ENCODE data around the gene PPIG. TPM values are rescaled to one million over a fixed set of nuclear protein-coding genes. Genes with fewer than 3 reads are reported as not detected.
"Not testable (repeated sequence)": the region's sequence is repeated elsewhere in the genome, so short reads cannot be mapped to it uniquely, and the experiment has no call there.

Gene PPIG
- 66.2 TPM for polyA plus RNA-seq (2012; ENCODE audit: insufficient read depth, insufficient read length)

DNA sequence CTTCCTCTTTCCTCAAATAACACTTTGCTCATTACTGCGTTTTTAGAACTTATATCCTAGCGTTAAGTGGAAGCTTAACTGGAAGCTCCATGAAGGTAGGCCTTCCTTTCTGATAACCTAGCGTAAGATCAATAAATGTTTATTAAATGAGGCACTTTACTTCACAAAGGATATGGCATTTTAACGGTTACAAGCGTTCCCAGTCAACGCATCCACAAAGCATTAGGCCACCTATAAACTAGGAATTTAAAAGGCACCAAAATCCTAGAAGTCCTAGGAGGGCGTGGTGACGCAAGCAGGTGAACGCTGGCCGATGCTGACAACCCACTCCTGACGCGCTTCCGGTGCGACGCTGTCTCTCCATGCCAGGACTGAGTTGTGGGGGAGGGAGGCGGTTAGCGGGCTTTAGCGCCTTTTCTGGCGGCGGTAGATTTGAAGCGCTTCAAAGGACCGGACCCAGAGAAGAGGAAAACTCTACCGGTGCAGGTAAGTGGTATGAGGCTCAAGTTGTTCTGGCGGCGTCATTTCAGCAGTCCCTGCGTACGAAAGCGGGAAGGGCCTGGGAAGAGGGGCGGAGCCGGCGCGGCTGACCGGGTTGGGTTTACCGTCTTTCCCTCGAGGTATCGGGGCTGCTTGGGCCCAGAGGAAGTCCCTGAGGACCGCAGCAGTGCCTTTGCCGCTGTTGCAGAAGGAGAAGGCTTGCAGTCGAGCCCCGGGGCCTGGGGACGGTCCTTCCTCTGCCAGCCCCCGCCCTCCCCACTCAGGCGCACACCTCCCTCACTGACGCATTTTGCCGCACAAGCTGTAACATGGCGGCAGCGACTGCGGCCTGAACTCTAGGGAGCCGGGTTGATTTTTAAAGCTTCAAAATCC, at the start of gene PPIG:
Gene PPIG (plus strand): TSS at position 347 of the 873 bp plus-strand sequence. CDS start 19,691 bp downstream, outside the sequence.
- peak within 1 kb of the TSS; percentile 68 for H3K4me3 ChIP-seq (ENCODE audit: low read length)
- peak; percentile 90 for DNase-seq (ENCODE audit: low read depth, low spot score)

DNA sequence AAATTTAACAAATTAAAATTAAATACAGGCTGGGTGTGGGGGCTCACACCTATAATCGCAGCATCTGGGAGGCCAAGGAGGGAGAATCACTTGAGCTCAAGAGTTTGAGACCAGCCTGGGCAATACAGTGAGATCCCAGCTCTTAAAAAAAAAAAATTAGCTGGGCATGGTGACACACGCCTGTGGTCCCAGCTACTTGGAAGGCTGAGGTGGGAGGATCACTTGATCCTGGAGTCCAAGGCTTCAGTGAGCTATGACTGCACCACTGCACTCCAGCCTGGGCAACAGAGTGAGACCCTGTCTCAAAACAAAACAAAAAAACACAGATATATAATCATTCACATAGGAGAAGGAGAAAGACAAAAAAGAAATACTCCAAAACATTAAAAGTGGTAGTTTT, 44.7 kb upstream of the PPIG start:
- H3K4me3 ChIP-seq (ENCODE audit: low read length); DNase-seq (ENCODE audit: low read depth, low spot score): not testable (repeated sequence)

DNA sequence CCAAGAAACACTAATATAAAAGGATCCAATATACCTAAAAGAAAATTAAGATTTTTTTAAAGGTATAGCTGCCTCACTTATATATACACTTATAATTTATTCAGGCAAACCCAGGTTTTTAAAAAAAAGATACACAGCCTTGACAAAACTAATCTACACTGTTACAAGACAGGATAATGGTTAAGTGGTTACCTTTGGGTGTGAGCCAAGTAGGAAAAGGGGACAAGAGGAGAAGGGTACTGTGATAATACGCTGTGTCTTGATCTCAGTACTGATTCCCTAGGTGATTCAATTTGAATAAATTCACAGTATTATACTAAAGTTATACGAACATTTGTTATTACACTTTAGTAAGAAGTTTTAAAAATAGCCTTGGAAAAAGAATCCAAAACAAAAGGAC, 44.0 kb upstream of the PPIG start:
- DNase-seq (ENCODE audit: low read depth, low spot score): peak; percentile 9
- H3K4me3 ChIP-seq (ENCODE audit: low read length): no peak overlapping the region

DNA sequence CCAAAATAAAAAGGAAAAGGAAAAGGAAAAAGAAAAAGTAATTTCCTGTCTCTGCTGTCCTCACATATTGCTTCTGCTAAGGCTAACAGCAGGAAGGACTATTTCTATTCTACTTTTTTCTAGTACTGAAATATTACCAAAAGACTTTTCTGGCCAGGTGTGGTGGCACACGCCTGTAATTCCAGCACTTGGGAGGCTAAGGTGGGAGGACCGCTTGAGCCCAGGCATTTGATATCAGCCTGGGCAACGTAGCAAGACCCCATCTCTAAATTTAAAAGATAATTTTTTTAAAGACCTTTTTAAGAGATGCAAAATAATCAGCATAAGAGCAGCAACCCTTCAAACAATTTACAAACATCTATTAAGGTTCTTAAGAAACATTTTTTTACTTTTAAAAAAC, 41.7 kb upstream of the PPIG start:
- no peak overlapping the region for H3K4me3 ChIP-seq (ENCODE audit: low read length)
- no peak for DNase-seq (ENCODE audit: low read depth, low spot score)

DNA sequence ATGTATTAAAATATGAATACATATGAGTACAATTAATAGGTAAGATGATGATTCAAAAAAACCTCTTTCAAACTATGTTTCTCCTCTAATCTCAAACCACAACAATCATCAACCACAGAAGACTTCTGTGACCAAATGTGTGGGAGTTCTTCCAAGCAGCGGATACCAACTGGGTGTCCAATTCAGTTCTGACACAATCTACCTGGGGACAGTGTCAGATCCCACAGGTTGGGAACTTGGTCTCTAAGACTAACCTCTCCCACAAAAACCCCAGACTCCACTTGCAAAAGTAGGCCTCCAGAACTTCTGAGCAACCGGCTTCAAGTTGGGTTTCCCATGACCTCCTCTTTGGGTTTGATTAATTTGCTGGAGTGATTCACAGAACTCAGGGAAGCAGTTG, 37.4 kb upstream of the PPIG start:
- DNase-seq (ENCODE audit: low read depth, low spot score): no peak
- no peak overlapping the region for H3K4me3 ChIP-seq (ENCODE audit: low read length)

DNA sequence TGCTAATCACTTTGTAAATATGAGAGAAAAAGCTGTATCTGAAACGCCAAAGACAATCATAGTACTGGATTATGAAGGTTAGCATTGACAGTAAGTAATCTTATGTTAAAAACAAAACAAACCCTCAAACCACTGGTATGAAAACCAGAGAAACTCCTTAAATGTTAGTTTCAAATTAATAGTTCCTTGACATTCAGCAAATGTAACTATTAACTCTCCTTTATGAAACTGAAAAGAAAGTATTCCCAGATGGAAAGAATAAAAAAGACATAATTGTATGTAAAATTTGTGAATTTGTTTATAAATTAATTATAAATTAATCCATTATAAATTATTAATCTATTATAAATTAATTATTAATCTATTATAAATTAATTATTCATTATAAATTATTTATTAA, 22.8 kb upstream of the PPIG start:
- DNase-seq (ENCODE audit: low read depth, low spot score): no peak

DNA sequence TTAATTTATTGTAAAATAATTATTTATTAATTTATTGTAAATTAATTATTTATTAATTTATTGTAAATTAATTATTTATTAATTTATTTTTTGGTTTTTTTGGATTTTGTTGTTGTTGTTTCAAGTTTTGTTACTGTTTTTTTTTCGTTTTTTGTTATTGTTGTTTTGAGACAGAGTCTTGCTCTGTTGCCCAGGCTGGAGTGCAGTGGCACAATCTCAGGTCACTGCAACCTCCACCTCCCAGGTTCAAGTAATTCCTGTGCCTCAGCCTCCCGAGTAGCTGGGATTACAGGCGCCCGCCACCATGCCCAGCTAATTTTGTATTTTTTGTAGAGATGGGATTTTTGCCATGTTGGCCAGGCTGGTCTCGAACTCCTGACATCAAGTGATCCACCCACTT, 22.1 kb upstream of the PPIG start:
- not testable (repeated sequence) for H3K4me3 ChIP-seq (ENCODE audit: low read length); DNase-seq (ENCODE audit: low read depth, low spot score)

More for the DNA sequence above, 22.8 kb upstream of the PPIG start:
- H3K4me3 ChIP-seq (ENCODE audit: low read length): no peak overlapping the region

DNA sequence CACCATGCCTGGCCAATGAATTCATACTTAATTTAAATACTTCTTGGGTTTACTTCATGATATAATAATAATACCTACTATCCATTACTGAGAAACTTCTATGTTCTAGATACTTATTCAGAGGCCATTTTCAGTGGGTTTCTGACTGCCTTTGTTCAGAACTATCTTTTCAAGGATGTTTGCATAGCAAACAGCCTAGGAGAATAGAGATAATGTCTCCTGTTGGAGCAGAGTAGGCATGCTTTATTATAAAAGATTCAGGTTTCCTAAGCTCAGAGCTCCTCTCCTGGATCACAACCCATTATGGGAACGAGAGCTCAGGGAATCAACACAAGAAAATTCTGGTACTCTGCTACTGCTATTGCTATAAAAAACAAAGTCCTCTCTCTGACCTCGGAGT, 21.6 kb upstream of the PPIG start:
- no peak for DNase-seq (ENCODE audit: low read depth, low spot score)

DNA sequence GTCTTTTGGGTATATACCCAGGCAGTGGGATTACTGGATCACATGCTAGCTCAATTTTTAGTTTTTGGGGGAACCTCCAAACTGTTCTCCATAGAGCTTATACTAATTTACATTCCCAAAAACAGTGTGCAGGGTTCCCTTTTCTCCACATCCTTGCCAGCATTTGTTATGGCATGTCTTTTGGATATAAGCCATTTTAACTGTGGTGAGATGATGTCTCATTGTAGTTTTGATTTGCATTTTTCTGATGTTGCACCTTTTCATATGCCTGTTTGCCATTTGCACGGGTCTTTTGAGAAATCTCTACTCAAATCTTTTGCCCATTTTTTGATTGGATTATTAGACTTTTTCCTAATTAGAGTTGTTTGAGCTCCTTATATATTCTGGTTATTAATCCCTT, 18.5 kb upstream of the PPIG start:
- H3K4me3 ChIP-seq (ENCODE audit: low read length): no peak overlapping the region
- no peak for DNase-seq (ENCODE audit: low read depth, low spot score)

More for the DNA sequence above, 21.6 kb upstream of the PPIG start:
- H3K4me3 ChIP-seq (ENCODE audit: low read length): no peak overlapping the region

DNA sequence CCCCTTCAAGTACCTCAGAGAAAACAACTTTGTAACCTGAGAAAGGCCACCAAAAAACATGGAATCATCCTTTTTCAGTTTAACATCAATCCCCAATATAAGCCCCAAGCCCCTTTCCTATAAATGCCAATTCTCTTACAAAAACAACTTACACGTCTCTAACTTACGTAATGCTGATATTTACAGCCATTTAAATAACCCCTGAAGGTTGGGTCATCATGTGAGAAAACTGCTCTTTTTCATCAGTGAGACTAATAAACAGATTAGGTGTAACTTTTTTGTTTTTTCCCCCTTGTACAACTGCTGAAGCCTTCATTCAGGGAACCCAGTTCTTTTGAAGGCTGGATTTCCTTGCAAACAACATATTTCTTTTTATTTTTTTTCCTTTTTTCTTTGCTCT, 14.2 kb upstream of the PPIG start:
- H3K4me3 ChIP-seq (ENCODE audit: low read length): no peak overlapping the region

DNA sequence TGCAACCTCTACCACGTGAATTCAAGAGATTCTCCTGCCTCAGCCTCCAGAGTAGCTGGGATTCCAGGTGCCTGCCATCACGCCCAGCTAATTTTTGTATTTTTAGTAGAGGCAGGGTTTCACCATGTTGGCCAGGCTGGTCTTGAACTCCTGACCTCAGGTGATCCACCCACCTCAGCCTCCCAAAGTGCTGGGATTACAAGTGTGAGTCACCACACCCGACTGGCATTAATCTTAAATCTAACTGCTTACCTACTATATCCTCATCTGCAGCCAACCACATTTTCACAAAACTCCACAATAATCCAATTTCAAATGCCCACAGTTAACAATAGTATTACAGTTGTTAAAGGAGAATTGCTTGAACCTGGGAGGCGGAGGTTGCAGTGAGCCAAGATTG, 13.4 kb upstream of the PPIG start:
- not testable (repeated sequence) for H3K4me3 ChIP-seq (ENCODE audit: low read length); DNase-seq (ENCODE audit: low read depth, low spot score)

More for the DNA sequence above, 14.2 kb upstream of the PPIG start:
- DNase-seq (ENCODE audit: low read depth, low spot score): no peak

DNA sequence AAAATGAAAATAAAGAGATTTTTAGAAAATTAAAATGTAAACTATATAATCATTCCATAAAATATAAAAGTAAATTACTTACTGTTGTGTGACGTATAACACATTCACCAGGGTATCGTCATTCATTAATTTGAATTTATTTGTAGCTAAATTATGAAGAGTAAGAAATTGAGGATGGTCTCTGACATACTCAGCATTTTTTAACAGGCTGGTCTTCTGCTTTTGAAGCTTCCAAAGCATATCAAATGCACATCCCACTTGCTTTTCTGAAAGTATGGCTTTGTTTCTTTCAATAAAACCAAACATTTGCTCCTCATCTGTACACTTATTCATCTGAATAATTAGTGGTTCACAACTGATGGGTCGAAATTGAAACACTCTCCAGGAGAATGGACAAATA, 12.6 kb upstream of the PPIG start:
- no peak overlapping the region for H3K4me3 ChIP-seq (ENCODE audit: low read length)
- DNase-seq (ENCODE audit: low read depth, low spot score): no peak

DNA sequence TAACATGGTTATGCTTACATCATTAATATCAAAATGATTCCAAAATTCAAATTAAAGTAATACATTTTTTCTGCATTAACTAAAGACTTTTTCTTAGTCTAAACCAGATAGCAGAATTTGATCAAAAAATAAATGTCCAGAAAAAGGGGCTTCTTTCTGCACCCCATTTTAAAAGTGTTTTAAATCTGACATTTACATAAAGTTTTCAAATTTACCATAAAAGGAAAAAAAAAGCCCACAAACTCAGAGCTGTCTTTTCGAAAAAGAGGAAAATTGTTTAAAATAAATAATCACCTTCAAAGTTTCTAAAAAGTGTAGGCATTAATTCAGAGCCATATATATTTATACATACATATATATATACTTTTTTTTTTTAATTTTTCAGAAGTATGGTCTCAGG, 12.0 kb upstream of the PPIG start:
- H3K4me3 ChIP-seq (ENCODE audit: low read length): peak overlapping the region; percentile 92
- DNase-seq (ENCODE audit: low read depth, low spot score): no peak

DNA sequence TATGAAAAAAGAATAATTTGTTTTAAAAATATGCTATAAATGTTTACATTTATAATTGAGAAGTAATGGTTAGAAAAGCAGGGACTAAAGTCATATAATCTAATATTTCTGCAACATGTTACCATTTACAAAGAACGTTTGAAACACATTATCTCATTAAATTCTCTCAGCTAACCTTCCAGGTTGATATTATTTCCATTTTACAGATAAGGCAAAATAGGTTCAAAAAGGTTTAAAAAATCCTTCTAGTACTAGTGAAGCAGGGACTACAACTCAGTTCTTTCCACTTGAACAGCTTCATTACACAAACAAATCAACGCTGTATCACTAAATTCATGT, 11.4 kb upstream of the PPIG start:
- peak overlapping the region; percentile 92 for H3K4me3 ChIP-seq (ENCODE audit: low read length)
- no peak for DNase-seq (ENCODE audit: low read depth, low spot score)

DNA sequence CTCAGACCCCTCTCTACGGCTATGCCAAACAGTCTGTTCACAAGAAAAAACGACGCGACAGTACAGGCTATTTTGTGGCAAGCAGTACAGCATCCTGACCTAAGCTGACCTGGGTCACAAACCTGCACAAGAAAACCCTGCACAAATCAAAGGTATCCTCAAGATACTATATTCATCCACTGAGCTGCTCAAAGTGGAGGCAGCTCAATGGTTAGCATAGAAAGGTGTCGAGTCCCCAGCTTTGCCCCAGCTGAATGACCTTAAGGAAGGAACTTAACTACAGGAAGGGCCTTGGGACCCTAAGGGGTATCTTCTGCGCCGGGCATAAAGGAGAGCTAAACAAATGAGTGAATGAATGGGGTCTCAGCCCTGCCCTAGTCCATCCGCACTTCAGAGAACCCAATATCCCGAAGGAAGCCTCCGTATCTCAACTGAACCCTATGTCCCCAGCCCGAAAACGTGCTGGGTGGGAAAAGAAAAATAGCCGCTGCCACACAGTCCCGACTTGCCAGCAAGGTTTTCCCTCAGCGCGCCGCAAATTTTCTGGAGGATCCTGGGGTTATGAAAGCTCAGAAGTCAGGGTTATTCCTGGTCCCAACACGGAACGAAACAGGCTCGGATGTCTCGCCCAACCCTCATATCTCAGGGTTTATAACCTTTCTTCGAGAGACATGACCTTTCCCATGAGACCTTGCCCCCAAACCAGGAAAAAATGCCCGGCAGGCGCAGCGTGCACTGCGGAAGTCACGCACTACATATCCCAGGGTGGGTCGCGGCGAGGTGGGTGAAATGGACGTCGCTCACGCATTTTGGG, 10.8 kb upstream of the PPIG start, which contains the start of gene FASTKD1:
Gene FASTKD1 (minus strand): TSS at position 706 of the 814 bp plus-strand sequence. CDS start 1,836 bp downstream, outside the sequence.
- DNase-seq (ENCODE audit: low read depth, low spot score): peak; percentile 92
- peak within 1 kb of the TSS; percentile 92 for H3K4me3 ChIP-seq (ENCODE audit: low read length)

DNA sequence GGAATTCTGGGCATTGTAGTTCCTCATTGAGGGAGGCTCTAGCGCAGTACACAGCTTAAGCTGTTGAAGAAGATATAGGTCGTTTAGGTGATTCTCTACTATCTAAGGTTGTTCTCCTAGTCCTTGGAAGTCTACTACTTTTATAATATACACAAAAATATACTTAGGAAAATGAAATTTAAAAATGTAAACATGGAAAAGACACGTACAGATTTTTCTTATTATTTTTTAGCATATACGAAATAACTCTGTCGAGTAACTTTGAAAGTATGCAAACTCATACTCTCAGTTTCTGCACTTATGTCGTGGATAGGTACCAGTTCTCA, 10.2 kb upstream of the PPIG start:
- peak overlapping the region; percentile 92 for H3K4me3 ChIP-seq (ENCODE audit: low read length)
- DNase-seq (ENCODE audit: low read depth, low spot score): no peak

DNA sequence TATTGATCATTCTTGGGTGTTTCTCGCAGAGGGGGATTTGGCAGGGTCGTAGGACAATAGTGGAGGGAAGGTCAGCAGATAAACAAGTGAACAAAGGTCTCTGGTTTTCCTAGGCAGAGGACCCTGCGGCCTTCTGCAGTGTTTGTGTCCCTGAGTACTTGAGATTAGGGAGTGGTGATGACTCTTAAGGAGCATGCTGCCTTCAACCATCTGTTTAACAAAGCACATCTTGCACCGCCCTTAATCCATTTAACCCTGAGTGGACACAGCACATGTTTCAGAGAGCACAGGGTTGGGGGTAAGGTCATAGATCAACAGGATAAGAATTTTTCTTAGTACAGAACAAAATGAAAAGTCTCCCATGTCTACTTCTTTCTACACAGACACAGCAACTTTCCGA, 9.6 kb upstream of the PPIG start:
- not testable (repeated sequence) for DNase-seq (ENCODE audit: low read depth, low spot score); H3K4me3 ChIP-seq (ENCODE audit: low read length)

DNA sequence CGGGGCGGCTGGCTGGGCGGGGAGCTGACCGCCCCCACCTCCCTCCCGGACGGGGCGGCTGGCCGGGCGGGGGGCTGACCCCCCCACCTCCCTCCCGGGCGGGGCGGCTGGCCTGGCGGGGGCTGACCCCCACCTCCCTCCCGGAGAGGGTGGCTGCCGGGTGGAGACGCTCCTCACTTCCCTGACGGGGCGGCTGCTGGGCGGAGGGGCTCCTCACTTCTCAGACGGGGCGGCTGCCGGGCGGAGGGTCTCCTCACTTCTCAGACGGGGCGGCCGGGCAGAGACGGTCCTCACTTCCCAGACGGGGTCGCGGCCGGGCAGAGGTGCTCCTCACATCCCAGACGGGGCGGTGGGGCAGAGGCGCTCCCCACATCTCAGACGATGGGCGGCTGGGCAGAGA, 8.9 kb upstream of the PPIG start:
- DNase-seq (ENCODE audit: low read depth, low spot score); H3K4me3 ChIP-seq (ENCODE audit: low read length): not testable (repeated sequence)

DNA sequence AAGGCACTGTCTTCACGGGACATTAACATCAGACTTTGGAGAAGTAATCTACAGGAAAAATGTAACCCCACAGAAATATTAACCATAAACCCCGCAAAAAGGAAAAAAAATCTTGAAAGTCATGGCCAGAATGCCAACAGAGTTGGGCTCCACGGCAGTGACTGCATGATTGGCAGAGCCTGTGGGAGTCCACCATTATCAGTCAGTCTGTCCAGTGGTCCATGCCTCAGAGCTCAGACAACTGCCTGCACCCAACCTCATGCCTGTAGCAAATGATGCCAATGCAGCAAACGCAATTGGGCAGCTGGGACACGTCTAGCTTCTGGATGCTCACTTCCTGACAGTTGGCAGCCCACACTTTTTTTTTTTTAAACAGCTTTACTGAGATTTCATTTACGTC, 5.1 kb upstream of the PPIG start:
- H3K4me3 ChIP-seq (ENCODE audit: low read length): no peak overlapping the region
- no peak for DNase-seq (ENCODE audit: low read depth, low spot score)

Data from Jurkat, Clone E6-1 (cell line).